NCI-H1694 treated with DMSO at 0.1 percent for 48 hours (cell line): ENCODE data around the gene FCHO2.
"Not testable (repeated sequence)": the region's sequence is repeated elsewhere in the genome, so short reads cannot be mapped to it uniquely, and the experiment has no call there.

Experiments used
- DNase-seq: peaks from one replicate; lab custom pipeline; 2025; lab: John Stamatoyannopoulos, UW

The FCHO2 gene

GRCh38 chr5:72955768-72956323, at the start of gene FCHO2:
Gene FCHO2 (plus strand): TSS chr5:72956041. CDS start chr5:72956097, 56 bp downstream.
- peak; percentile 73 for DNase-seq

GRCh38 chr5:72906806-72907205, 49.0 kb upstream of the FCHO2 start:
- no peak for DNase-seq

- DNase-seq, result no peak
These were observed 47.2 kb upstream of the FCHO2 start for GRCh38 chr5:72908664-72909063.

GRCh38 chr5:72917371-72917776, 38.5 kb upstream of the FCHO2 start:
- no peak for DNase-seq

GRCh38 chr5:72920690-72921502, 34.9 kb upstream of the FCHO2 start:
- peak; percentile 28 for DNase-seq

GRCh38 chr5:72921886-72922285, 34.0 kb upstream of the FCHO2 start:
- no peak for DNase-seq

- no peak for DNase-seq
These were observed 33.4 kb upstream of the FCHO2 start for GRCh38 chr5:72922422-72922821.

- DNase-seq, result no peak
These were observed 30.4 kb upstream of the FCHO2 start for GRCh38 chr5:72925336-72926010.

- not testable (repeated sequence) for DNase-seq
These were observed 23.2 kb upstream of the FCHO2 start for GRCh38 chr5:72932686-72933085.

- not testable (repeated sequence) for DNase-seq
These were observed 20.7 kb upstream of the FCHO2 start for GRCh38 chr5:72934953-72935725.

GRCh38 chr5:72936893-72937292, 18.9 kb upstream of the FCHO2 start:
- no peak for DNase-seq

- DNase-seq, result no peak
These were observed 18.3 kb upstream of the FCHO2 start for GRCh38 chr5:72937517-72938061.

- DNase-seq, result no peak
These were observed 17.6 kb upstream of the FCHO2 start for GRCh38 chr5:72938206-72938605.

GRCh38 chr5:72940082-72940481, 15.8 kb upstream of the FCHO2 start:
- no peak for DNase-seq

- DNase-seq, result no peak
These were observed 12.5 kb upstream of the FCHO2 start for GRCh38 chr5:72943307-72943706.

- DNase-seq, result no peak
These were observed 8.3 kb upstream of the FCHO2 start for GRCh38 chr5:72947498-72947897.

- no peak for DNase-seq
These were observed 6.4 kb upstream of the FCHO2 start for GRCh38 chr5:72949481-72949880.

- no peak for DNase-seq
These were observed 4.0 kb upstream of the FCHO2 start for GRCh38 chr5:72951671-72952468.

GRCh38 chr5:72954389-72954788, 1.5 kb upstream of the FCHO2 start:
- DNase-seq, result no peak

GRCh38 chr5:72955143-72955767, 586 bp upstream of the FCHO2 start:
- no peak for DNase-seq
